Uterus (tissue), 4 donors: ENCODE measurements around the gene SAP30BP. TPM values are rescaled to one million over a fixed set of nuclear protein-coding genes. Genes with fewer than 3 reads are reported as not detected.

Source experiments
- DNase-seq, 2 donors: peaks; one replicate each; pipeline ENCODE4 v3.0.0-alpha.2; 2019 to 2020
- H3K27ac ChIP-seq, 2 donors: fragments of 200-600 bp; sonication (generic); 1 replicate in 1 of 2; 2 replicates in 1 of 2; pipeline ENCODE4 v1.5.1; 2016 to 2018
- H3K27me3 ChIP-seq, 2 donors: fragments of 200-600 bp; sonication (generic); one replicate each; pipeline ENCODE4 v1.5.1; 2018 to 2019; ENCODE audit warnings: control low read depth in 1 of 2
- H3K36me3 ChIP-seq, 2 donors: fragments of 200-600 bp; sonication (generic); one replicate each; pipeline ENCODE4 v1.5.1; 2019; ENCODE audit warnings: control low read depth in 1 of 2
- H3K4me1 ChIP-seq, 2 donors: fragments of 200-600 bp; sonication (generic); one replicate each; pipeline ENCODE4 v1.5.1; 2018 to 2019; ENCODE audit warnings: control low read depth in 1 of 2
- H3K4me3 ChIP-seq, 2 donors: fragments of 200-600 bp; sonication (generic); 1 replicate in 1 of 2; 2 replicates in 1 of 2; pipeline ENCODE4 v1.5.1; 2018 to 2019; ENCODE audit warnings: mild to moderate bottlenecking in 1 of 2
- H3K9me3 ChIP-seq, 2 donors: fragments of 200-600 bp; sonication (generic); one replicate each; pipeline ENCODE4 v1.5.1; 2019; ENCODE audit warnings: control low read depth in 1 of 2
- CTCF ChIP-seq, 4 experiments: fragments of 200-600 bp in 2 of 4; fragments of 450-650 bp in 2 of 4; sonication (generic) in 2 of 4; IDR thresholded peaks; one replicate each; pipeline ENCODE4 v1.5.1; 2016 to 2019; ENCODE audit warnings: antibody characterized with exemption in 4 of 4, mild to moderate bottlenecking in 2 of 4, moderate library complexity in 1 of 4
- POLR2A ChIP-seq, 2 donors: fragments of 450-650 bp; IDR thresholded peaks; one replicate each; pipeline ENCODE4 v1.6.1; 2016; ENCODE audit warnings: antibody characterized with exemption in 2 of 2, mild to moderate bottlenecking in 1 of 2, moderate library complexity in 1 of 2
- intact Hi-C: fragments of 100-400 bp; cut with DNase I; formaldehyde crosslinking; loops from one replicate; pipeline ENCODE4 v1.15.1; 2023; ENCODE audit warnings: low total_unique reads
- total RNA-seq, 4 donors: library from RNA; depleted of rRNA in 3 of 4; stranded (reverse); fragments of >200 nt in 3 of 4; gene quantifications; one replicate each; pipeline versions ENCODE4 v1.1.0 to v1.2.4, GENCODE V29; 2014 to 2023
- donor health status: DM: yes; HTN: yes; CAD: no.

The SAP30BP gene
- total RNA-seq, 4 donors from 2014 or later: 14.1 to 87.7 (median 64.7) TPM

DNA sequence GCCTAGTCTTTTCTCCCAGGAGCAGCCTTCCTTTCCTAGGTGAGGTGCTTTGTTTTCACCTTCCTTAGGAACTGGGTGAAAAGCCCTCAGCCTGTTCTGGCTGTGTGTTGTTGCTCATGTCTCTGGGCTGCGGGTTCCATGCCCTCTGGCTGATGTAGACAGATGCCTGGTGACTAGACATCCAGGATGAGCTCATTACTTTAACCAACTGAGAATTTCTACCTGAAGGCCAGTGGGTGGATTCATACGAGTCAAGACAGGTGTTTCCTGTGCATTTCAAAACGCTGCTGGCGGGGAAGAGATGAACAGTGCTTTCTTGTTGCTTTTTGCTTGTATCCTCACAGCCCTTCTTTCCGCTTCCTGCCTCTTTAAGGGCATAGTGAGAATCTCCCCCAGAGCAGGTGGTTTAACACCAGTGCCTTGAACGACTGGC lies 22.3 kb downstream of the SAP30BP start:
- no peak for TF ChIP-seq CTCF (IDR thresholded peaks at IDR 0.05)
- no peak for TF ChIP-seq POLR2A (IDR thresholded peaks at IDR 0.05)
- H3K27me3 ChIP-seq: no peaks in the 10 kb centered on the region
- intact Hi-C loops: no loop called here
- no peak overlapping the region for H3K4me3 ChIP-seq
- DNase-seq: no peak
- H3K36me3 ChIP-seq: no peaks in the 10 kb centered on the region
- H3K9me3 ChIP-seq: no peaks in the 10 kb centered on the region
- no peak overlapping the region for H3K27ac ChIP-seq
- peaks cover 0 to 15% of the 10 kb centered on the region in 2 donors for H3K4me1 ChIP-seq

- H3K27me3 ChIP-seq: no peaks in the 10 kb centered on the region
- no peak for DNase-seq
- H3K36me3 ChIP-seq: no peaks in the 10 kb centered on the region
- H3K9me3 ChIP-seq: no peaks in the 10 kb centered on the region
- TF ChIP-seq CTCF (IDR thresholded peaks at IDR 0.05) (no peak), POLR2A (IDR thresholded peaks at IDR 0.05) (no peak)
- peaks cover 0 to 7% of the 10 kb centered on the region in 2 donors for H3K4me1 ChIP-seq
- no peak overlapping the region for H3K4me3 ChIP-seq
- H3K27ac ChIP-seq: no peak overlapping the region
- intact Hi-C loops: no loop called here
These were observed 24.2 kb downstream of the SAP30BP start for GRCh38 chr17:75691371-75691791.

- H3K27ac ChIP-seq: no peak overlapping the region
- no peaks in the 10 kb centered on the region for H3K9me3 ChIP-seq
- no peak for TF ChIP-seq CTCF (IDR thresholded peaks at IDR 0.05)
- no peak for TF ChIP-seq POLR2A (IDR thresholded peaks at IDR 0.05)
- no peak for DNase-seq
- H3K4me1 ChIP-seq: peaks cover 0 to 7% of the 10 kb centered on the region in 2 donors
- intact Hi-C loops: no loop called here
- no peak overlapping the region for H3K4me3 ChIP-seq
- no peaks in the 10 kb centered on the region for H3K27me3 ChIP-seq
- H3K36me3 ChIP-seq: no peaks in the 10 kb centered on the region
These were observed 24.9 kb downstream of the SAP30BP start for GRCh38 chr17:75691801-75692626.

DNA sequence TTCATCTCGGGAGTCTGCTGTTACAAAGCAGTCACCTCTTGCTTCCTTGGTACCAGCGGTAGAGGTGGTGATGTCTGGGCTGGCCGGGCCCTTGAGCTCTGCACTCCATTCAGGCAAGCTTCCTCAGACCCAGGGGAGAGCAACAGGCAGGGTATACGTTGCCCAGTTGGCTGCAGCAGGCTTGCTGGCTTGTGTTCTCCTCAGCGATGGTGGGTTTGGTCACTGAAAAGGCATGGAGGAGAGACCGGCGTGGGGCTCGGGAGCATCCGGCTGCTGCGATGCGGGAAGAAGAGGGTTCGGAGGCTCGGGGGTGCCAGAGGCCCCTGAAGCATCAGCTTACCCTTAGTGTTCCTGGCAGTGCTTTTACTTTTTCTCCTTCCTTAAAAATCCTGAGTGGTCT lies 25.8 kb downstream of the SAP30BP start:
- TF ChIP-seq CTCF (IDR thresholded peaks at IDR 0.05) (no peak), POLR2A (IDR thresholded peaks at IDR 0.05) (no peak)
- Histone ChIP-seq H3K4me3 (no peak overlapping the region), H3K4me1 (peaks cover 0 to 7% of the 10 kb centered on the region in 2 donors), H3K9me3 (no peaks in the 10 kb centered on the region), H3K36me3 (no peaks in the 10 kb centered on the region), H3K27me3 (no peaks in the 10 kb centered on the region), H3K27ac (peak overlapping the region; percentile 34 to 47)
- intact Hi-C loops: no loop called here
- DNase-seq: no peak
